HCT116 (cell line): ENCODE results near the gene KCNK10. TPM values are rescaled to one million over a fixed set of nuclear protein-coding genes. Genes with fewer than 3 reads are reported as not detected.

Experiments used
- ATAC-seq: fragments of 200-7000 bp; cut with Tn5 transposase; 2 replicates; pipeline ENCODE4 v1.9.1; 2020; ENCODE audit warnings: mild to moderate bottlenecking, moderate library complexity
- BruUV-seq: library from RNA; stranded (reverse); fragments of 400-500 nt; replicated peaks from 2 replicates; lab custom pipeline; 2021; lab: Mats Ljungman, UMichigan
- CTCF ChIA-PET: fragments of 300-600 bp; sonication (Branson Sonifier 250); formaldehyde crosslinking; loops from one replicate; lab custom pipeline; 2021; ENCODE audit warnings: antibody characterized with exemption; lab: Charles Lee
- POLR2A ChIA-PET: fragments of 300-600, 350-600 bp; sonication (Branson Sonifier 250); formaldehyde crosslinking; loops from one replicate; lab custom pipeline; 2021; ENCODE audit warnings: antibody characterized with exemption; lab: Charles Lee
- RAD21 ChIA-PET, 2 experiments: fragments of 300-600 bp; sonication (Branson Sonifier 250); formaldehyde crosslinking; loops; one replicate each; lab custom pipeline; 2023; ENCODE audit warnings: low total read pairs in 2 of 2; ENCODE audit not compliant: uncharacterized antibody in 2 of 2, unreplicated experiment in 2 of 2, low non-redundant PET in 1 of 2; lab: Charles Lee
- DNase-seq: peaks from one replicate; pipeline ENCODE4 v3.0.0-alpha.2; 2010; ENCODE audit warnings: low read depth, low spot score
- H2AFZ ChIP-seq: fragments of 200-600 bp; shearing (Covaris generic), sonication (generic); 2 replicates; pipeline ENCODE4 v1.6.1; 2017; ENCODE audit warnings: low read depth, mixed run types, mixed read lengths, antibody characterized with exemption, low read length; ENCODE audit not compliant: poor library complexity, severe bottlenecking
- H3K27ac ChIP-seq: 2 replicates; pipeline ENCODE4 v1.5.1; 2012; ENCODE audit warnings: low read depth, low read length
- H3K27me3 ChIP-seq: fragments of 200-600 bp; sonication (generic); 2 replicates; pipeline ENCODE4 v1.6.1; 2016; ENCODE audit warnings: mixed run types, low read length, mixed read lengths; ENCODE audit not compliant: insufficient read depth
- H3K36me3 ChIP-seq, 2 experiments: fragments of 200-500 bp in 1 of 2; fragments of 200-600 bp in 1 of 2; sonication (Bioruptor generic) in 1 of 2; sonication (generic) in 1 of 2; 2 replicates each; pipeline versions ENCODE4 v1.5.1 to v1.6.1; 2014 to 2016; ENCODE audit warnings: low read length in 2 of 2, inconsistent platforms in 1 of 2, mixed read lengths in 1 of 2, mixed run types in 1 of 2; ENCODE audit not compliant: insufficient read depth in 2 of 2, control insufficient read depth in 1 of 2
- H3K4me1 ChIP-seq, 2 experiments: fragments of 200-600 bp in 1 of 2; sonication (generic) in 1 of 2; 2 replicates each; pipeline versions ENCODE4 v1.5.1 to v1.6.1; 2012 to 2017; ENCODE audit warnings: low read length in 2 of 2, inconsistent platforms in 1 of 2, mild to moderate bottlenecking in 1 of 2, mixed read lengths in 1 of 2, mixed run types in 1 of 2, moderate library complexity in 1 of 2; ENCODE audit not compliant: insufficient read depth in 2 of 2, control insufficient read depth in 1 of 2
- H3K4me2 ChIP-seq: fragments of 200-600 bp; sonication (generic); 2 replicates; pipeline ENCODE4 v1.6.1; 2017; ENCODE audit warnings: mixed run types, low read length, mixed read lengths
- H3K4me3 ChIP-seq, 2 experiments: fragments of 200-600 bp in 1 of 2; sonication (generic) in 1 of 2; replicated peaks in 1 of 2; 2 replicates each; pipeline ENCODE4 v1.5.1; 2011 to 2016; ENCODE audit warnings: low read length in 2 of 2, control low read depth in 1 of 2, low read depth in 1 of 2, mild to moderate bottlenecking in 1 of 2, mixed read lengths in 1 of 2, mixed run types in 1 of 2
- H3K79me2 ChIP-seq: fragments of 200-600 bp; sonication (generic); 2 replicates; pipeline ENCODE4 v1.6.1; 2017; ENCODE audit warnings: mild to moderate bottlenecking, mixed run types, low read length, moderate library complexity, mixed read lengths; ENCODE audit not compliant: insufficient read depth
- H3K9ac ChIP-seq: fragments of 200-600 bp; sonication (generic); 2 replicates; pipeline ENCODE4 v1.6.1; 2016; ENCODE audit warnings: low read length, mixed read lengths
- H3K9me2 ChIP-seq: fragments of 200-600 bp; sonication (generic), shearing (Covaris generic); 2 replicates; pipeline ENCODE4 v1.6.1; 2017; ENCODE audit warnings: mixed run types, mild to moderate bottlenecking, moderate library complexity; ENCODE audit not compliant: insufficient read depth
- H3K9me3 ChIP-seq, 2 experiments: fragments of 200-500 bp in 1 of 2; fragments of 200-600 bp in 1 of 2; sonication (Bioruptor generic) in 1 of 2; sonication (generic) in 1 of 2; 2 replicates each; pipeline ENCODE4 v1.6.1; 2014 to 2017; ENCODE audit warnings: low read length in 2 of 2, mixed read lengths in 2 of 2, inconsistent platforms in 1 of 2, low read depth in 1 of 2, mild to moderate bottlenecking in 1 of 2, mixed run types in 1 of 2, moderate library complexity in 1 of 2; ENCODE audit not compliant: control insufficient read depth in 1 of 2, insufficient read depth in 1 of 2
- H4K20me1 ChIP-seq: fragments of 200-600 bp; sonication (generic), shearing (Covaris generic); 2 replicates; pipeline ENCODE4 v1.6.1; 2017; ENCODE audit warnings: mixed run types, mild to moderate bottlenecking, moderate library complexity; ENCODE audit not compliant: insufficient read depth
- ATF3 ChIP-seq: IDR thresholded peaks from 2 replicates; pipeline ENCODE4 v1.6.1; 2012
- CEBPB ChIP-seq: IDR thresholded peaks from 2 replicates; pipeline ENCODE4 v1.6.1; 2012; ENCODE audit warnings: low read depth
- EGR1 ChIP-seq: IDR thresholded peaks from 2 replicates; pipeline ENCODE4 v1.6.1; 2012; ENCODE audit warnings: low read depth
- EZH2 ChIP-seq: fragments of 200-600 bp; sonication (generic); IDR thresholded peaks from 2 replicates; pipeline ENCODE4 v1.6.1; 2017; ENCODE audit warnings: antibody characterized with exemption, mixed run types
- JUND ChIP-seq: IDR thresholded peaks from 2 replicates; pipeline ENCODE4 v1.6.1; 2012
- POLR2AphosphoS5 ChIP-seq: IDR thresholded peaks from 2 replicates; pipeline ENCODE4 v1.6.1; 2011; ENCODE audit warnings: mild to moderate bottlenecking, low read depth, low read length, moderate library complexity
- REST ChIP-seq: IDR thresholded peaks from 2 replicates; pipeline ENCODE4 v1.6.1; 2012; ENCODE audit warnings: low read depth
- ZFX ChIP-seq: fragments of 450-650 bp; IDR thresholded peaks from 2 replicates; pipeline ENCODE4 v1.6.1; 2017
- ZNF274 ChIP-seq: fragments of 200-500 bp; sonication (Bioruptor generic); IDR thresholded peaks from 2 replicates; pipeline ENCODE4 v1.6.1; 2014; ENCODE audit warnings: mild to moderate bottlenecking, low read depth, low read length, inconsistent platforms
- intact Hi-C: fragments of 100-400 bp; cut with micrococcal nuclease; formaldehyde crosslinking; loops from 2 replicates; pipeline ENCODE4 v1.10.0; 2022
- total RNA-seq: library from RNA; stranded (reverse); gene quantifications from one replicate; pipeline ENCODE4 v1.2.1, GENCODE V29; 2021; ENCODE audit not compliant: unreplicated experiment

KCNK10 gene
- total RNA-seq, 1 experiment from 2014 or later, result not detected

- no peaks in the 10 kb centered on the region for H3K27me3 ChIP-seq
- H3K4me1 ChIP-seq, result no peaks in the 10 kb centered on the region
- H4K20me1 ChIP-seq, result no peaks in the 10 kb centered on the region
- H3K27ac ChIP-seq, result no peak overlapping the region
- no peak overlapping the region for H3K9ac ChIP-seq
- H3K36me3 ChIP-seq, result no peaks in the 10 kb centered on the region
- no peak overlapping the region for H3K4me2 ChIP-seq
- TF ChIP-seq ZFX (no peak), EGR1 (no peak), ZNF274 (no peak), REST (no peak), EZH2 (no peak), CEBPB (no peak), JUND (no peak), ATF3 (no peak), POLR2AphosphoS5 (no peak)
- TF ChIP-seq, all 23 proteins: peak for 0
- Histone ChIP-seq H3K9me3 (no peaks in the 10 kb centered on the region), H3K79me2 (no peaks in the 10 kb centered on the region), H3K4me3 (no peak overlapping the region), H3K9me2 (no peaks in the 10 kb centered on the region), H2AFZ (no peak overlapping the region)
- DNase-seq (no peak), ATAC-seq (no peak)
- ChIA-PET POLR2A (no interaction called here), RAD21 (no interaction called here), CTCF (no interaction called here)
- no TSS peak for BruUV-seq
- intact Hi-C loops, result no loop called here
These were observed 168.7 kb downstream of the KCNK10 start for GRCh38 chr14:88154321-88154720.
